GM19438 (cell line): ENCODE data around the gene CLIP3.
"Not testable (repeated sequence)": the region's sequence is repeated elsewhere in the genome, so short reads cannot be mapped to it uniquely, and the experiment has no call there.

ENCODE experiments used
- ATAC-seq: cut with Tn5 transposase; IDR thresholded peaks from one replicate; pipeline ENCODE4 v1.9.1; 2021; ENCODE audit warnings: low read depth; ENCODE audit not compliant: unreplicated experiment

Gene CLIP3

DNA sequence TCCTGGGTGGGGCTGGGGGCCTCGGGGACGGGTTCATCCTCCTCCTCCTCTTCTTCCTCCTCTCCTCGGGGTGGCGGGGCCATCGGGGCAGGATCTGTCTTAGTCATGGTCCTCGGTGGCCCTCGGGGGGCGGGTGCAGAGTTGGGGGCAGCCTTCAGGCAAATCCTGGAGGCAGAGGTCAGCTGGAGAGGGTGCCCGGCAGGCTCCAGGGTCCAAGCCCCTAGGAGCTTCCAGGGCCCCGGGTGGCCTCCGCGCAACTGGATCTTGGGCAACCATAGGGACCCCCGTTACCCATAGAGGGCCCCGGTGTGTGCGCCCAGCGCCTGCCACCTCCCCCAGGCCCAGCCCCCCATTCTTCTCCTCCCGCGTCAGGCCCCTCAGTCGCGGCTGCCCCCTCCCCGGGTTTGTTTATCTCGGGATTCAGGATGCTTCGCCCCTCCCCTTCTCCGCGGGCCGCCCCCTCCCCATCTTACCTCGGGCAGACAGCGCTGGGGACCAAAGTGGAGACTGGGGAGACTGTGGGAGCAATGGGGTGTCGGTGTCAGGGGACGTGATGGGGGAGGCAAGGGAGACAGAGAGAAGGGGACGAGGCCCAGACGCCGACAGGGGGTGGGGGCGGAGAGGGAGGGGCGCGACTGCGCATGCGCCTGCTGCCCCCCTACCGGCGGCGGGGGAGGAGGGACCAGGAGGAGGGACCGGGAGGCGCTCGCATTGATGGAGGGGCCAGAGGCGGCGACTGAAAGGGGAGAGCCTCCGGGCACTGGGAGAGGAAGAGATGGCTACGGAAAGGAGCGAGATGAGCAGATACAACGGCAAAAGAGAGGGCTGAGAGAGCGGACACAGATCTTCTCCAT is at the start of gene CLIP3:
TSS of gene CLIP3 (minus strand) at position 623 of the 854 bp plus-strand sequence. CDS start at position 107, 516 bp downstream.
- no peak for ATAC-seq

DNA sequence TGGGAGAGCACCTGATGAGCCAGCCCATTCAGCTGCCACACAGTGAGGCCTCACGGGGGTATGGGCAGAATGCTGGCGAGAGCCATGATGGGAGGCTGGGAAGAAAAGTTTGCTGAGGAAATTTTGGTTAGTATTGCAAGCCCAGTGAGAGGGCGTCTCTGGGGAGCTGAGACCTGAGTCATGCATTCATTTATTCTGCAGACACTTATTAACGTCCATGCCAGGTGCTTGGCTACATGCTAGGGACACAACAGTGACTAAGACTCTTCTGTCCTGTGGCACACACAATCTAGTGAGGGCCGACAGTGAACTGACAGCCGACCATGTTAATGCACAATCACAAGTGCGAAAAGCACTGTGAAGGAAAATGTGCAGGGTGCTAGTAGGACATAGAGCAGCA is 49.2 kb upstream of the CLIP3 start:
- no peak for ATAC-seq

GRCh38 chr19:36081385-36081784 is 48.7 kb upstream of the CLIP3 start:
- no peak for ATAC-seq

- no peak for ATAC-seq
Measured at GRCh38 chr19:36079389-36079945, 46.8 kb upstream of the CLIP3 start.

DNA sequence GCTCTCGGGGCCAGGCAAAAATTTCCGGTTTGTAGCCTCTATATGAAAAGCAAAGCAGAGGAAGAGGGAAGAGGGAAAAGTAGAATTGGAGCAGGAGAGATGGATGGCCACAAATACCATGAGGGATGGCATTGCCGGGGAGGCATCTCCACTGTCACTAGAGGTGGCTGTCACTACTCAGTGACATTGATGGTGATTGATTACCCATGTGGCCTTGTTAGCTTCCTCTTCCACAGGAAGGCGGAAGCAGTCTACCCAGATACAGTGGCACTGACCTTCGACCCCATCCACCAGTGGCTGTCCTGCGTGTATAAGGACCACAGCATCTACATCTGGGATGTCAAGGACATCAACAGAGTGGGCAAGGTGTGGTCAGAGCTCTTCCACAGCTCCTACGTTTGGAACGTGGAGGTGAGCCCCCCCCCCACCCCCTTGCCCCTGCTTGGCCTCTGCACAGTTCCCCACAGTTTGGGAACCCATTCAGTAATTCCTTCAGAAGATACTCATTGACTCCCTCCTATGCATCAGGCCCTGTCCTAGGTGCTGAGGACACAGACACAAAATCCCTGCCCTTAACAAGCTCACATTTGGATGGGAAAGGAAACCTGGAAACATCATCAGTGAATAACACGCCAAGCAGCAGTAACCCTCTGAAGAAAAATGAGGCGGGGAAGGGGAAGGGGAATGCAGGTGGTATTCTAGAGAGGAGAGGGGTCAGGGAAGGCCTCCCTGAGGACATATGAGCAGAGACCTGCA is 40.6 kb upstream of the CLIP3 start:
- ATAC-seq = no peak

DNA sequence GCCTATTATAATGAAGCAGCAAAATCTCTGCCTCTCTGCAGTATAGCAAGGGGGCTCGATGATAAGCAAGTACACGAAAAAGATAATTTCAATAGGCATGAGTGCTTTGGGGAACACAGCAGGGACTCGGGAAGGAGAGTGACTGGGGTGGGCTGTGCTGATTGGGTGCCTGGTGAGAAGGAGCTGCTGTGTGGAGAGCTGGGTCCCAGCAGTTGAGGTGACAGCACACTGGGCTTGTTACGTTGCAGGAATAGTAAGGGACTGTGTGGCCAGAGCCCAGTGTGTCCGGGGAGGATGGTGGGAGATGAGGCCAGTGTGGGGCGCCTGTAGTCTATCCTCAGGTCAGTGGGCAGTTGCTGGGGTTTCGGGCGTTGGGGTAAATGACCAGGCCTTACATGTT is 39.4 kb upstream of the CLIP3 start:
- no peak for ATAC-seq

- not testable (repeated sequence) for ATAC-seq
Measured at GRCh38 chr19:36068810-36069499, 36.3 kb upstream of the CLIP3 start.

DNA sequence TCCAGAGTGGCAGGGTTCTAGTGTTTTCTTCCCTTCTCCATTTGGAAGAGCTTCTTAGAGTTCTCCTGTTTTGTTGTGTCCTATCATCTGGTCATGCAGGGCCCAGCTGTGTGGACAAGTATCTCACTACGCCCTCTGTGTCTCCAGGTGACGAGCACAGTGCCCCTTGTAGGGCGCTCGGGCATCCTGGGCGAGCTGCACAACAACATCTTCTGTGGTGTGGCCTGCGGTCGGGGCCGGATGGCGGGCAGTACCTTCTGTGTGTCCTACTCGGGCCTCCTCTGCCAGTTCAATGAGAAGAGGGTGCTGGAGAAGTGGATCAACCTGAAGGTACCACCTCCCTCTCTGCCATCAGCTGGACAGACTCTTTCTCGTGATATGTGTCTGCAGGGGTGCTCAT is 35.0 kb upstream of the CLIP3 start:
- no peak for ATAC-seq

GRCh38 chr19:36064826-36065225 is 32.2 kb upstream of the CLIP3 start:
- no peak for ATAC-seq

- ATAC-seq = no peak
Measured at GRCh38 chr19:36061367-36061766, 28.7 kb upstream of the CLIP3 start.

DNA sequence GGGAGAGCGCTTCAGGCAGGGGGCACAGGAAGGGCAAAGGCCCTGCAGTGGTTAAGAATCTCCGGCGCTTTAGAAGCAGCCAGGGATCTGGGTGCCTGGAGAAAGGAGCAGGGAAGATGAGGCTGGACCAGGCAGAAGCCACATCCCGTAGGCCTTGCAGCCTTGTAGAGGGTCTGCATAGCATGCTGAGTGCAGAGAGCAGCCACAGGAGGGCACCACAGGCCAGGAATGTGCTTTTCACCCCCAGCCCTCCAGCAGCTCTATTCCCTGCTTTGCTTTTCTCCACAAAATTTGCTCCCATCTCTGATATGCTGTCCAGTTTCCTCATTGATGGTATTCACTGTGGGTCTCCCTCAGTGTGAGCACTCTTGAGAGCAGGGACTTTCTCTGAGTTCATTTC is 27.8 kb upstream of the CLIP3 start:
- no peak for ATAC-seq

GRCh38 chr19:36059180-36059910 is 26.7 kb upstream of the CLIP3 start:
- no peak for ATAC-seq

DNA sequence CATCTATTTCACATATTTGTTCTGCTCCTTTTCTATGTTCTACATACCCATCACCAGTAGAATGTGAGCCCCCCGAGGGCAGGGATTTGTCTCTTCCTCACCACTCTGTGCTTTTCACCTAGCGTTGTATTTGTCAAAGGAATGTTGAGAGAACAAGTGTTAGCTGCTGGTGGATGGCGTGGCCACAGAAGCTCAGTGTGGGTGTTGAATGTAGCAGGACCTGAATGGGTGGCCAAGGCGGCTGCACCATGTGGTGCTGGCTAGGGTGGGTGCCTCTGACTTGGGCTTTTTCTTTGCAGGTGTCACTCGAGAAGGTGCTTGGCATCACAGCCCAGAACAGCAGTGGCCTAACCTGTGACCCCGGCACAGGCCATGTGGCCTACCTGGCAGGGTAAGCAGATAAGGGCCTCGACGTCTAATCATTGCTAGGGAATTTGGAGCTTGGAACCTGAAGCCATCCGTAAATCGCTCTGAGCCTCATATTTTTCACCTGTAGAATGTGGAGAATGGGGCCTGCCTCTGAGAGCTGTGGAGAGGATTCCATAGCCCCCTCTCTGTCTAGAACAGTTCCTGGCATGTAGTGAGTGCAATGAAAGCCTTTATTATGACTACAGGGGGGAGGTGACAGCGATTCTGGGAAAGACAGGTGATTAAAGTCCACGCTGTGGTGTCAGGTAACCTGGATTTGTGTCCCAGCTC is 26.0 kb upstream of the CLIP3 start:
- ATAC-seq = no peak

GRCh38 chr19:36054733-36055686 is 22.3 kb upstream of the CLIP3 start, which contains the start of gene WDR62:
Gene WDR62 (plus strand): TSS chr19:36054897. CDS start chr19:36054972, 75 bp downstream.
- peak; percentile 74 for ATAC-seq

GRCh38 chr19:36054119-36054732 is 21.6 kb upstream of the CLIP3 start, which contains the start of gene THAP8:
Gene THAP8 (minus strand): TSS chr19:36054285. CDS start chr19:36054217, 68 bp downstream.
- ATAC-seq = peak; percentile 77

GRCh38 chr19:36051637-36052036 is 19.0 kb upstream of the CLIP3 start:
- ATAC-seq = no peak

- no peak for ATAC-seq
Measured at GRCh38 chr19:36051236-36051635, 18.6 kb upstream of the CLIP3 start.
